ENCODE data around the gene HIP1.
"Not testable (repeated sequence)": the region's sequence is repeated elsewhere in the genome, so short reads cannot be mapped to it uniquely, and the experiment has no call there.

HIP1 gene

GRCh38 chr7:75608451-75609122 is 130.2 kb downstream of the HIP1 start:
- DNase-seq: no peak

- DNase-seq: no peak
These were observed 134.3 kb downstream of the HIP1 start for GRCh38 chr7:75604408-75604807.

GRCh38 chr7:75602831-75603230 is 135.9 kb downstream of the HIP1 start:
- DNase-seq: not testable (repeated sequence)

GRCh38 chr7:75601539-75601938 is 137.2 kb downstream of the HIP1 start:
- DNase-seq: no peak

GRCh38 chr7:75600748-75601147 is 138.0 kb downstream of the HIP1 start:
- not testable (repeated sequence) for DNase-seq

- no peak for DNase-seq
These were observed 139.4 kb downstream of the HIP1 start for GRCh38 chr7:75599244-75599781.

GRCh38 chr7:75596727-75597614 is 141.8 kb downstream of the HIP1 start:
- DNase-seq: no peak

GRCh38 chr7:75595766-75596165 is 143.0 kb downstream of the HIP1 start:
- DNase-seq: no peak

GRCh38 chr7:75593500-75594184 is 145.1 kb downstream of the HIP1 start:
- DNase-seq: not testable (repeated sequence)

- DNase-seq: no peak
These were observed 147.1 kb downstream of the HIP1 start for GRCh38 chr7:75591467-75592255.

GRCh38 chr7:75590373-75591005 is 148.3 kb downstream of the HIP1 start:
- no peak for DNase-seq

- no peak for DNase-seq
These were observed 154.4 kb downstream of the HIP1 start for GRCh38 chr7:75584354-75584753.

GRCh38 chr7:75583255-75583654 is 155.5 kb downstream of the HIP1 start:
- DNase-seq: no peak

GRCh38 chr7:75579899-75580298 is 158.8 kb downstream of the HIP1 start:
- no peak for DNase-seq

GRCh38 chr7:75578081-75578480 is 160.7 kb downstream of the HIP1 start:
- no peak for DNase-seq

- DNase-seq: no peak
These were observed 163.1 kb downstream of the HIP1 start for GRCh38 chr7:75575488-75576121.

- no peak for DNase-seq
These were observed 165.2 kb downstream of the HIP1 start for GRCh38 chr7:75573477-75574019.

- DNase-seq: no peak
These were observed 165.9 kb downstream of the HIP1 start for GRCh38 chr7:75572814-75573213.

GRCh38 chr7:75572396-75572795 is 166.3 kb downstream of the HIP1 start:
- no peak for DNase-seq

GRCh38 chr7:75571209-75571608 is 167.5 kb downstream of the HIP1 start:
- DNase-seq: no peak

GRCh38 chr7:75569629-75570282 is 169.0 kb downstream of the HIP1 start:
- not testable (repeated sequence) for DNase-seq

All from CD4-positive, alpha-beta T cell treated with Interleukin-10 for 1 hour (primary cell).